MCF 10A (cell line): ENCODE data around the gene ARHGAP22. TPM values are rescaled to one million over a fixed set of nuclear protein-coding genes. Genes with fewer than 3 reads are reported as not detected.

Experiments
- BruUV-seq: library from RNA; stranded (reverse); fragments of 400-500 nt; replicated peaks from 2 replicates; lab custom pipeline; 2021; lab: Mats Ljungman, UMichigan
- CTCF ChIA-PET: fragments of 300-600 bp; sonication (Branson Sonifier 250); formaldehyde crosslinking; extraction: SDS; loops from one replicate; lab custom pipeline; 2021; ENCODE audit warnings: antibody characterized with exemption, inconsistent platforms; lab: Yijun Ruan, JAX
- POLR2A ChIA-PET: fragments of 300-600, 350-650 bp; sonication (Branson Sonifier 250); formaldehyde crosslinking; extraction: SDS; loops from one replicate; lab custom pipeline; 2020; ENCODE audit warnings: antibody characterized with exemption, inconsistent platforms; lab: Yijun Ruan, JAX
- DNase-seq: peaks from one replicate; pipeline ENCODE4 v3.0.0-alpha.2; 2018; ENCODE audit not compliant: unreplicated experiment
- H3K27ac Mint-ChIP-seq: one replicate; pipeline ENCODE4 v1.8.0; 2022; ENCODE audit warnings: mild to moderate bottlenecking, low read depth, mixed read lengths; ENCODE audit not compliant: unreplicated experiment
- H3K27me3 Mint-ChIP-seq: one replicate; pipeline ENCODE4 v1.8.0; 2022; ENCODE audit warnings: mixed read lengths; ENCODE audit not compliant: insufficient read depth, unreplicated experiment
- H3K36me3 Mint-ChIP-seq: one replicate; pipeline ENCODE4 v1.8.0; 2022; ENCODE audit warnings: mild to moderate bottlenecking, moderate library complexity, mixed read lengths; ENCODE audit not compliant: insufficient read depth, unreplicated experiment
- H3K4me1 Mint-ChIP-seq: one replicate; pipeline ENCODE4 v1.8.0; 2022; ENCODE audit warnings: mixed read lengths; ENCODE audit not compliant: insufficient read depth, unreplicated experiment
- H3K4me3 Mint-ChIP-seq: one replicate; pipeline ENCODE4 v1.8.0; 2022; ENCODE audit warnings: mild to moderate bottlenecking, moderate library complexity, mixed read lengths; ENCODE audit not compliant: unreplicated experiment
- H3K9me3 Mint-ChIP-seq: one replicate; pipeline ENCODE4 v1.8.0; 2022; ENCODE audit warnings: mixed read lengths; ENCODE audit not compliant: unreplicated experiment
- CTCF ChIP-seq: fragments of 200-600 bp; IDR thresholded peaks from one replicate; pipeline ENCODE4 v1.8.0; 2022; ENCODE audit warnings: antibody characterized with exemption, mild to moderate bottlenecking; ENCODE audit not compliant: unreplicated experiment
- intact Hi-C: fragments of 100-400 bp; cut with micrococcal nuclease; formaldehyde crosslinking; loops from 2 replicates; pipeline ENCODE4 v1.14.1; 2022
- total RNA-seq: library from RNA; stranded (reverse); gene quantifications from 2 replicates; pipeline ENCODE4 v1.2.3, GENCODE V29; 2022

Gene ARHGAP22
- total RNA-seq, 1 experiment from 2014 or later: 6.3 TPM

GRCh38 chr10:48461623-48462481, 143.0 kb downstream of the ARHGAP22 start:
- Mint-ChIP-seq H3K27ac (no peak overlapping the region), H3K4me1 (no peaks in the 10 kb centered on the region), H3K27me3 (no peaks in the 10 kb centered on the region), H3K9me3 (no peaks in the 10 kb centered on the region), H3K36me3 (no peaks in the 10 kb centered on the region), H3K4me3 (no peak overlapping the region)
- peak; percentile 21 for DNase-seq
- POLR2A ChIA-PET: no interaction called here
- CTCF ChIA-PET: interaction anchor here (0.7 kb wide), 1 partner anchor 74 kb away, joined by 4 read pairs; no protein-coding TSS in a partner anchor
- no peak for TF ChIP-seq CTCF
- intact Hi-C loops: no loop called here
- BruUV-seq: no TSS peak

- POLR2A ChIA-PET: no interaction called here
- no peak for DNase-seq
- BruUV-seq: no TSS peak
- no peaks in the 10 kb centered on the region for H3K4me1 Mint-ChIP-seq
- H3K36me3 Mint-ChIP-seq: no peaks in the 10 kb centered on the region
- H3K27ac Mint-ChIP-seq: no peak overlapping the region
- no peaks in the 10 kb centered on the region for H3K9me3 Mint-ChIP-seq
- no peak overlapping the region for H3K4me3 Mint-ChIP-seq
- no peaks in the 10 kb centered on the region for H3K27me3 Mint-ChIP-seq
- CTCF ChIA-PET: no interaction called here
- intact Hi-C loops: no loop called here
- TF ChIP-seq CTCF: no peak
Observed at GRCh38 chr10:48460182-48460581, 144.7 kb downstream of the ARHGAP22 start.

GRCh38 chr10:48459270-48460150, 145.4 kb downstream of the ARHGAP22 start:
- POLR2A ChIA-PET: no interaction called here
- CTCF ChIA-PET: interaction anchor here (0.6 kb wide), 3 partner anchors 110 to 377 kb away, joined by 3 read pairs; no protein-coding TSS in a partner anchor
- H3K4me3 Mint-ChIP-seq: no peak overlapping the region
- no peaks in the 10 kb centered on the region for H3K4me1 Mint-ChIP-seq
- H3K27me3 Mint-ChIP-seq: no peaks in the 10 kb centered on the region
- intact Hi-C loops: no loop called here
- no peak for TF ChIP-seq CTCF
- no peaks in the 10 kb centered on the region for H3K9me3 Mint-ChIP-seq
- no peaks in the 10 kb centered on the region for H3K36me3 Mint-ChIP-seq
- no peak overlapping the region for H3K27ac Mint-ChIP-seq
- no peak for DNase-seq
- BruUV-seq: no TSS peak

- Mint-ChIP-seq H3K4me1 (no peaks in the 10 kb centered on the region), H3K27me3 (no peaks in the 10 kb centered on the region), H3K4me3 (no peak overlapping the region), H3K36me3 (no peaks in the 10 kb centered on the region), H3K9me3 (no peaks in the 10 kb centered on the region), H3K27ac (no peak overlapping the region)
- no peak for DNase-seq
- ChIA-PET CTCF (no interaction called here), POLR2A (no interaction called here)
- no peak for TF ChIP-seq CTCF
- intact Hi-C loops: no loop called here
- no TSS peak for BruUV-seq
Observed at GRCh38 chr10:48458662-48459048, 146.2 kb downstream of the ARHGAP22 start.
